ENCODE measurements around the gene COL10A1. TPM values are rescaled to one million over a fixed set of nuclear protein-coding genes. Genes with fewer than 3 reads are reported as not detected.

COL10A1 gene
- total and polyA plus RNA-seq, 2 of the 4 experiments (the other 2 are of a cell fraction) = 0.05 TPM; not detected in 1

GRCh38 chr6:116152620-116153019, 26.7 kb upstream of the COL10A1 start:
- Histone ChIP-seq H3K4ac (ENCODE audit: low read depth, low read length) (no peak overlapping the region), H2BK15ac (ENCODE audit: low read depth, low read length) (no peak overlapping the region), H3K23ac (ENCODE audit: low read depth, low read length) (no peak overlapping the region), H3K4me1 (ENCODE audit: control insufficient read depth, insufficient read depth, low read length) (no peaks in the 10 kb centered on the region), H4K20me1 (ENCODE audit: insufficient read depth, low read length) (no peaks in the 10 kb centered on the region), H4K8ac (ENCODE audit: low read depth in 2 of 2, low read length in 2 of 2) (no peak overlapping the region), H3K36me3 (ENCODE audit: control insufficient read depth, insufficient read depth, low read length) (no peaks in the 10 kb centered on the region), H2BK20ac (ENCODE audit: low read depth, low read length) (no peak overlapping the region), H3K4me3 (ENCODE audit: insufficient read depth, low read depth, low read length) (no peak overlapping the region), H2AFZ (replicated peaks; ENCODE audit: low read length, poor library complexity) (no peak overlapping the region), H2BK120ac (ENCODE audit: low read depth, low read length) (no peak overlapping the region), H3K9me1 (ENCODE audit: insufficient read depth, low read length) (no peaks in the 10 kb centered on the region), H3K27me3 (ENCODE audit: control insufficient read depth, insufficient read depth, low read length) (no peaks in the 10 kb centered on the region), H3K4me2 (ENCODE audit: low read depth, low read length) (no peak overlapping the region), H4K91ac (ENCODE audit: insufficient read depth, low read depth, low read length) (no peak overlapping the region), H3K56ac (ENCODE audit: extremely low read depth, insufficient read depth, low read length) (no peak overlapping the region), H3K14ac (replicated peaks; ENCODE audit: low read depth, low read length) (no peak overlapping the region), H4K5ac (ENCODE audit: low read depth, low read length) (no peak overlapping the region), H3K79me1 (ENCODE audit: low read depth in 1 of 2, low read length in 2 of 2) (no peaks in the 10 kb centered on the region), H2BK5ac (ENCODE audit: low read depth, low read length, poor library complexity, severe bottlenecking) (no peak overlapping the region), H2AK5ac (ENCODE audit: low read depth, low read length) (no peak overlapping the region), H3K9ac (ENCODE audit: low read depth, low read length) (no peak overlapping the region), H2AK9ac (replicated peaks; ENCODE audit: low read depth, low read length, poor library complexity) (no peak overlapping the region), H3K9me3 (ENCODE audit: control insufficient read depth, insufficient read depth, low read length) (no peaks in the 10 kb centered on the region), H3K18ac (ENCODE audit: low read depth, low read length) (no peak overlapping the region), H3K27ac (ENCODE audit: insufficient read depth, low read length) (no peak overlapping the region)
- in situ Hi-C loops (cut with MboI; ENCODE audit: low sequenced_read_pairs) (no loop called here), dilution Hi-C loops (cut with HindIII; ENCODE audit: low sequenced_read_pairs, unreplicated experiment) (no loop called here), intact Hi-C loops (cut with micrococcal nuclease) (no loop called here)
- no CpG with 5 or more reads among the region's 1 CpG for WGBS, 2 experiments (ENCODE audit: extremely low coverage in 2 of 2, insufficient read length in 1 of 2)
- ATAC-seq (ENCODE audit: low read depth) = no peak
- TF ChIP-seq RCOR1 (IDR thresholded peaks at IDR 0.05; ENCODE audit: insufficient replicate concordance, low read length) = no peak
- TF ChIP-seq ELK1 (IDR thresholded peaks at IDR 0.05; ENCODE audit: borderline replicate concordance, low read depth, low read length) = no peak
- TF ChIP-seq MXI1 (IDR thresholded peaks at IDR 0.05; ENCODE audit: borderline replicate concordance, low read depth, low read length) = no peak
- TF ChIP-seq NFE2L2 (IDR thresholded peaks at IDR 0.05; ENCODE audit: low read depth, low read length) = no peak
- no peak for TF ChIP-seq BHLHE40 (IDR thresholded peaks at IDR 0.05; ENCODE audit: low read depth, low read length)
- no peak for TF ChIP-seq RFX5 (IDR thresholded peaks at IDR 0.05; ENCODE audit: low read depth, low read length)
- no peak for TF ChIP-seq RAD21 (IDR thresholded peaks at IDR 0.05; ENCODE audit: low read length)
- no peak for TF ChIP-seq FOS (IDR thresholded peaks at IDR 0.05; ENCODE audit: low read depth, low read length)
- TF ChIP-seq CEBPB (IDR thresholded peaks at IDR 0.05; ENCODE audit: low read depth, low read length) = no peak
- no peak for TF ChIP-seq USF2 (IDR thresholded peaks at IDR 0.05; ENCODE audit: low read depth, low read length)
- TF ChIP-seq CHD1 (IDR thresholded peaks at IDR 0.05; ENCODE audit: low read depth, low read length) = no peak
- ChIA-PET POLR2A (ENCODE audit: unreplicated experiment) (no interaction called here), CTCF (no interaction called here)
- BruUV-seq (replicated peaks) = no TSS peak
- no peak for DNase-seq
